LNCAP (cell line): ENCODE data around the gene TSC1.

Experiments used
- CTCF ChIP-seq: fragments of 450-650 bp; IDR thresholded peaks from 2 replicates; pipeline ENCODE4 v1.5.1; 2017; ENCODE audit warnings: mild to moderate bottlenecking

TSC1 gene

GRCh38 chr9:132948482-132949050 is 4.2 kb upstream of the TSC1 start:
- TF ChIP-seq CTCF = no peak

GRCh38 chr9:132947756-132948155 is 3.3 kb upstream of the TSC1 start:
- no peak for TF ChIP-seq CTCF

GRCh38 chr9:132946631-132947295 is 2.3 kb upstream of the TSC1 start:
- TF ChIP-seq CTCF = no peak

- TF ChIP-seq CTCF = no peak
These were observed 1.8 kb upstream of the TSC1 start for GRCh38 chr9:132946211-132946610.

GRCh38 chr9:132945186-132946130 is 1.0 kb upstream of the TSC1 start:
- no peak for TF ChIP-seq CTCF

GRCh38 chr9:132943651-132944293 is 644 bp downstream of the TSC1 start:
- TF ChIP-seq CTCF = no peak

- no peak for TF ChIP-seq CTCF
These were observed 1.8 kb downstream of the TSC1 start for GRCh38 chr9:132942541-132943182.
